Central memory CD4-positive, alpha-beta T cell (primary cell): ENCODE measurements around the gene WDR4.
"Not testable (repeated sequence)": the region's sequence is repeated elsewhere in the genome, so short reads cannot be mapped to it uniquely, and the experiment has no call there.

Experiments used
- DNase-seq: peaks from one replicate; pipeline ENCODE4 v3.0.0; 2022

Gene WDR4

DNA sequence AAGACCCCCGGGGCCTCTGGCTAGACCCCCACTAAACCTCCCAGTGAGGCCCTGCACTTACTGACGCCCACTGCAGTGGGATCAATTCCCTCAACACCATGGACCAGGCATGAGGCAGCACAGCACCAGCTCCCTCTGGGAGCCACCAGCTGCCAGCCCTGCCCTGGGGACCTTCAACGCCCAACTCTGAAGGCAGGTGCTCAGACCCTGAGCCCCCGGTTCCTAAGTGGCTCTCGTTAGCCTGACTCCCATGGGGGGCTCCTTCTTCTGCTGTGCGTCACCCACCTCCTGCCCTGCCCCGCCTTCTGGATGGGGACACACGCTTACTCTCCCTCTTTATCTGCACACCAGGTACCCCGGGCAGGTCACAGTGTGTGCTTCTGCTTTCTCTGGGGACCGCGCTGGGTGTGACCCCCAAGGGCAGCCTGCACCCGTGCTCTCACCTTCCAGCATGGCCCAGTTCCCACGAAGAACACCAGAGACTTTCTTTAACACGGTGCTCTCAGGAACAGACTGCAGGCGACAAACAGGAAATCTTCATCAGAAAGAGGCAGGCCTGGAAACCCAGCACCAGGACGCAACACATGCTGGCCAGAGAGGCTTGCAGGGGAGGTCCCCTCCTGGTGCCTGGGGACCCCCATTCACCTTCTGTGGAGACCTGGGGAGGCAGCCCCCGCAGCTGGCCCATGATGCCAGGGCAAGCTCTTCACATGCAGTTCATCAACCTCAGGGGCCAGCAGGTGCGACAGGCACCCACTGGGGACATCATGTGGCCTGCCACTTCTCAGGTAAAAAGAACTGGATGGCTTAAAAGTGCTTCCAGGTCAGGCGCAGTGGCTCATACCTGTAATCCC lies 27.3 kb downstream of the WDR4 start:
- DNase-seq: no peak

DNA sequence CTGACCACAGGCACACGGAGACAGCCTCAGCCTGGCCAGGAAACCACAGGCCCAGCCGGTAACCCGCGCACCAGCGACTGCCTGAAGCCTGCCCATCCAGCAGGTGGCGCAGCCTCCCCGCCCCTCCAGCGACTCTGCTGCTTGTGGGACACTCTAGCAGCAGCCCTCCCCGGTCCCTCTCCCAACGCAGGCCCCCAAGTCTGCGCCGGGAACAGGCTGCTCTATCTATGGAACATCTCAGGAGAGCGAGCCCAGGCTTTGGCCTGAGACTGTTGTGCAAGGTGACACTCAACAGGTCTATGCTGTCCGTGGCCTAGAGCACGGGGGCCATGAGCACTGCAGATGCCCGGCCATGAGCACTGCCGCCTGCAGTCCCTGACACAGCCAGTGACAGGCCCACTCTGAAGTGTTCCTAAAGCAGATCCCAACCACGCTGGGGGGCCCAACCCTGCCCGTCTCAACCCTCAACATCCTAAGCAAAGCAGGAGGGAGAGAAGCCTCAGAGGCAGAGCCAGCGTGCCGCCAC lies 28.4 kb downstream of the WDR4 start:
- DNase-seq: no peak

DNA sequence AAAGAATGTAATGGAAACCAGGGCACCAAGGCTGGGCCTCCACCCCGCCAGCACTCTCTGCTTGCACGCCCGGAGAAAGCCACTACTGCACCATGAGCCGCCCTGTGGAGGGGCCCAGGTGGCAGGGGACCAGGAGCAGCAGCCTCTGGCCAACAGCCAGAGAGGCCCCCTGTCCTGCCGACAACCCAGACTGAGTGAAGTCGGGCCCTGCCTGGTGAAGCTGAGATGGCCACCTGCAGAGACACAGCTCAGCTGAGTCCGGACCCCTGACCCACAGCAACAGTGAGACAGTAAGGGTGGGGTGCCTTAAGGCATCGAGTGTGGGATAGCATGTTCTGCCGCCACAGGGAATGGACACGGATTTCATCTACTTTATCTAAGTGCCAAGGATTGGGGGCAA lies 28.9 kb downstream of the WDR4 start:
- DNase-seq: no peak

DNA sequence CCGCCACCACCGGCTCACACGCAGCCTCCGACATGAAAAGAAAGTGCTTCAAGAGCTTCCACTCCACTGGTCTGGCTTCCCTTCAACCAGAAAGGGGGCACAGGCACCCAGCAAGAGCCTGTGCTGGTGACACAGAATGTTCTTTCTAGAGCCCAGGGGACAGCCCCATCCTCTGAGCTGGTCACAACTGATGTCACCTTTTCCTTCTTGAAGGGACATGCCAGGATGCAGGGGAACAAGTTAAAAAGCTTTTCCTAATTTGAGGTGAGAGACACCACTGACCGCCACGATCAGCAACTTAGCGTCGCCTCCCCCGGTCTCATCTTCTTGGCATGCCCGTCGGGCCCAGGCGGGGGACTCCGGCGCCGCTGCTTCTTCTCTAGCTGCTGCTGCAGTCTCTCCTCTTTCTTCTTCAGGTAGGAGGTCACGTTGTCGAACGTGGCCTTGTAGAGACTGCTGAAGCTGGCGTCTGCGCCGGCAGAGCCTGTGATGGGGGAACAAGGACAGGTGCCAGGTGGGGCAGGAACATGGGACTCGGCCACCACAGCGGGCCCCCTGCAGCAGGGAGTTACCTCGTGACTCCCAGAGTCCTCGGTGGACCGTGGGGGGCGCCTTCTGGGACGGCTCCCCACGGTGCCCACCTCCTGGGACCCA lies 29.5 kb downstream of the WDR4 start:
- DNase-seq: no peak

DNA sequence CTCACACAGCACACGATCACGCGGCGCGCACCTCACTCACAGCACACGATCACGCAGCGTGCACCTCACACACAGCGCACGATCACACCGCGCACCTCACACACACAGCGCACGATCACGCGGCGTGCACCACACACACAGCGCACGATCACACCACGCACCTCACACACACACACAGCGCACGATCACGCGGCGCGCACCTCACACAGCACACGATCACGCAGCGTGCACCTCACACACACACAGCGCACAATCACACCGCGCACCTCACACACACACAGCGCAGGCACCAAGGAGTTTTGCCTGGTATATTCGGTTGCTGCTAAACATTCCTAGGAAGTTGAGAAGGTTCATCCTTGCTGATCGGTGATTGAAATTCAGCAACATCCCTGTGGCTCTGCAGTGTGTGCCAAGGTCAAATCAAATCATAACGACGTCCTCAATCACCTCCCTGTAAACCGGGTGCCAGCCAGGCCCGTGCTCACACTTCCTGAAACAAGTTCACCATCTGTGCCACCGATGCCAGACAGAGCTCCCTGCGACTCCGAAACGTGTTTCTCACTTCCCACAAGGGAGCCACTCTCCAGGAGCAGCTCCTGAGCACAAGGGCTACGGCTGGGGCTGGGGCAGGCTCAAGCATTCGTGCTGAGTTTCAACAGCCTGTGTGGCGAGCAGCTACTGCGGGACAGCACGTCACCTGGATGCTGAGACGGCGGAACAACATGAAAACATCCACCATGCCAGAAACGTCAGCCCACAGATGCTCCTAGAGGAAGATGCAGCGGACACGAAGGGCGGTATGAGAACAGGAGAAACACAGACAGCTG lies 30.2 kb downstream of the WDR4 start:
- no peak for DNase-seq

DNA sequence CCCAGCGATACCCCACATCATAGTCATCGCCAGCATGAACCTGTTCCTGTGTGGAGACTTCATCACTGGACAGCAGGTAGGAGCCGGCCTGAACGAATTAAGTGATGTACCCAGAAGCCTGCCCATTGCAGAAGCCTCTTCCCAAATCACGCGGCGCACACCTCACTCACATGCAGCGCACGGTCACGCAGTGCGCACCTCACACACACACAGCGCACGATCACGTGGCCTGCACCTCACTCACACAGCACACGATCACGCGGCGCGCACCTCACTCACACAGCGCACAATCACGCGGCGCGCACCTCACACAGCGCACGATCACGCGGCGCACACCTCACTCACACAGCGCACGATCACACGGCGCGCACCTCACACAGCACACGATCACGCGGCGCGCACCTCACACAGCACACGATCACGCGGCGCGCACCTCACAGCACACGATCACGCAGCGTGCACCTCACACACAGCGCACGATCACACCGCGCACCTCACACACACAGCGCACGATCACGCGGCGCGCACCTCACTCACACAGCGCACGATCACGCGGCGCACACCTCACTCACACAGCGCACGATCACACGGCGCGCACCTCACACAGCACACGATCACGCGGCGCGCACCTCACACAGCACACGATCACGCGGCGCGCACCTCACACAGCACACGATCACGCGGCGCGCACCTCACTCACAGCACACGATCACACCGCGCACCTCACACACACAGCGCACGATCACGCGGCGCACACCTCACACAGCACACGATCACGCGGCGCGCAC lies 31.0 kb downstream of the WDR4 start:
- DNase-seq: not testable (repeated sequence)

DNA sequence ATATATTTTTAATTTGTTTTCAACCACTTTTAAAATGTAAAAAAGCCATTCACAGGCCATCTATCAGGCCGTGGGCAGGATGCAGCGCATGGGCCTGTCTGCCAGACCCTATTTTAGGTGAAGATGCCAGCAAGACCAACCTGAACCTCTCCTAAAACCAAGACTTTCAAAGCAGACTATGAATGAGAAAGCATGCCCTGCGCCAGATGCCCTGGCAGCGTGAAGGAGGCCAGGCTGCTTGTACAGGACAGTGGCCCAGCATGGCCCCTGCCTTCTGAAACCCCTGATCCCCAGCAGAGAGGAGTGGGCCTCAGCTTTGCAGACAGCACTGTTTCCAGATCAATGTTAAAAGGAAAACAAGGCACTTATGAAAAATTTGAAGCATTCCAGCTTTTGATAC lies 31.6 kb downstream of the WDR4 start:
- DNase-seq: no peak

DNA sequence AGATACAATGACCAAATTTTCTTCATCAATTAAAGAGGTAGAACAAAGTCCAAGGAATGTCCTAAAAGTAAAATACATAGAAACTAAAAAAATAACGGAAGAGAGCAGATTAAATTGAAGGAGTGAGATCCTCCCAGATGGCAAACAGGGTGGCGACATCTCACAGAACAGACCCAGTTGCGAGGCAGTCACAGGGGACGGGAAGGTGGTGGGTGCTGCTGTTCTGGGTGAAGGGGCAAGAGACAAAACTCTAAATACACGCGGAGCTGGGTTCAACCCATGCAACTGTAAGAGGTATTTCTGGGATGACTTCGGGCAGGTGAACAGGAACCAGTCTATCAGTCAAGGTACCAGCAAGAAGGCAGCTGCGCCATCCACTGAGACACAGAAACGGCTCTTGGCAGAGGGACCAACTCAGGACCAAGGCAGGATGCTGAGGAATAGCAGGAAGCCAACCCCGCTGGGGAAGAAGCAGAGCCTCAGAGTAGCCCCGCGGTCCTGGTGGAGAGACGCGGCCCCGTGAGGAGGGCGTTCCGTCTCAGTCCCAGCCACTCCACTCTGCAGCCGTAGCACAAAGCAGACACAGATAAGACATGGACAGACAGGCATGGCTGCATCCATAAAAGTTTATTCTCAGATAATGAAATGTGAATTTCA lies 32.2 kb downstream of the WDR4 start:
- no peak for DNase-seq

DNA sequence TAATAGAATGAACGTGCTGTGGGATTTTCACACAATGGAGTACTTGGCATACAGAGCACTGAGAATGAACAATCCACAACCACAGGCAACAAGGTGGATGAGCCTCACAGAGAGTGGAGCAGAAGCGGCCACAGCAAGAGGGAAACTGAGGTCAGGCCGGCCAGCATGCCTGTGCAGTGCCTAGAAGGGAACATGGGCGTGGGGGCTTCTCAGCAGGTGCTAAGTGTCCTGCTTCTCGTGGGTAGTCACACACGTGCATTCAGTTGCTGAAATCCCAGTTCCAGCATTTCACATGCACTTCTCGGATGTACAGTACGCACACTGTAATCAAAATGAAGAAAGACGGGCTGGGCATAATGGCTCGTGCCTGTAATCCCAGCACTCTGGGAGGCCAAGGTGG lies 33.1 kb downstream of the WDR4 start:
- DNase-seq: no peak

DNA sequence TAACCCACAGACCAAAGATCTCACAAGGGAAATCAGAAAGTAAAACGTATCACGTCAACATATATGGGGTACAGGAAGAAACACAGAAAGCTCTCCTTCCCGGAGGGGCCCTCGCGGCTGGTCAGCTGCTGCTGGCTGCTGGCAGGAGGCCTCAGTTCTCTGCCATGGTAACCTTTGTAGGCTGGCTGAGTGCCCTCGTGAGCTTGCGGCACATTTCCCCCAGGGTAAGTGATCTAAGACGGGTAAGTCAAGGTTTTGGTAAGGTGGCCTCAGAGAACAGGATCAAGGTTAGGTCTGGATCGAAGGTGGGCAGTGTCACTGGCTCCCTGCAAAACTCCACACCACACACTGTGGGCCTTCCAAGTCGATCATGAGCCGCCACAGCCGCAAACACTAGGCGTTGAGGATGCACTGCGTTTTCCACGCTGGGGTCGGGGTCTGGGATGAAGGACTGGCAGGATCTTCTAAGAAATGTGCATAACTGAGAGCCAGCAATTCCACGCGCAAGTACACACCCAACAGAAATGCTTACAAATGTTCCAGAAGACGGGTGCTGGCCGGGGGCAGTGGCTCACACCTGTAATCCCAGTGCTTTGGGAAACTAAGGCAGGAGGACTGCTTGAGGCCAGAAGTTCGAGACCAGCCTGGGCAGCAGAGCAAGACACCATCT lies 33.9 kb downstream of the WDR4 start:
- no peak for DNase-seq

DNA sequence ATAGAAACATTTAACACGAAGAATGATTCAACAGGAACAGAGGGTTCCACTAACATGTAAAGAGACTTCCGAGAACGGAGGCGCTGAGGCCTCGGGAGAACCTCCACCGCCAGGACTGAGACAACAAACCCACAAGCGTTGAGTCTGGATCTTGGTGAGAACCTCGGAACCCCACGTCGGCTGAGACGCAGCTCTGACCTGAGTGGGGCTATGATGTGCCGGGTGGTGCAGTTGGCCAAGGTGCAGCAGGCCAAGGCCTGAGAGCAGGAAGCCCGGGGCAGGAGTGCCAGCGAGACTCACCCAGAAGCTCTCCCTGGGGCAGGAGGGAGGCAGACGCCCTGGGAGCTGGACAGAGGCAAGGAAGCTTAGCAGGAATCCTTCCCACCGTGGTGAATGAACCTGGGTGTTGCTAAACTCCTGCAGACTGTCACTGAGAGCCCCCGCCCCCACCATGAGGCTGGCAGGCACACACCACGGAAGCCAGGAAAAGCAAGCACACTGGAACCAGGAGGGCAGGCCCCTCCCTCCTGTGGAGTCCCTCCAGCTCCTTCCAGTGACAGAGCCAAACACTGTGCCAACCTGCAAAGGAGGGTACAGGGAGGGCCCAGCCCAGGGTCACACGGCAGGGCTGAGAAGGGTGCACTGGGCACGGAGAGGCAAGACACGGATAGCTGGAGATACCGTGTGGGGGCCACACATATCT lies 34.8 kb downstream of the WDR4 start:
- DNase-seq: no peak

DNA sequence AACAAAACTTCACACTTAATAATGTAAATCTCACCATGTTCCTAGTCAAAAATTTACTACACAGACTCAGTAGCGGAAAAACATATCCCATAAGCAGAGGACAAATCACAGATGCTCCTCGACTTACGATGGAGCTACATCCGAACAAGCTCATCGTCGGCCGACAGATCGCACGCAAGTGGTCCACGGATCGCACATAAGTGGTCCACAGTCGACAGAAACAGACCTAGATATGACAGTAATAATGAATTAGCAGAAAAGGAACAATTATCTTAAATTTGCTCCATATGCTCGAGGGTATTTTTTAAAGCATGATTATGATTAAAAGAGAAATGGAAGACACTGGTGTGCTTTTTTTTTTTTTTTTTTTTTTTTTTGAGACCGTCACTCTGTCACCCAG lies 36.3 kb downstream of the WDR4 start:
- no peak for DNase-seq

DNA sequence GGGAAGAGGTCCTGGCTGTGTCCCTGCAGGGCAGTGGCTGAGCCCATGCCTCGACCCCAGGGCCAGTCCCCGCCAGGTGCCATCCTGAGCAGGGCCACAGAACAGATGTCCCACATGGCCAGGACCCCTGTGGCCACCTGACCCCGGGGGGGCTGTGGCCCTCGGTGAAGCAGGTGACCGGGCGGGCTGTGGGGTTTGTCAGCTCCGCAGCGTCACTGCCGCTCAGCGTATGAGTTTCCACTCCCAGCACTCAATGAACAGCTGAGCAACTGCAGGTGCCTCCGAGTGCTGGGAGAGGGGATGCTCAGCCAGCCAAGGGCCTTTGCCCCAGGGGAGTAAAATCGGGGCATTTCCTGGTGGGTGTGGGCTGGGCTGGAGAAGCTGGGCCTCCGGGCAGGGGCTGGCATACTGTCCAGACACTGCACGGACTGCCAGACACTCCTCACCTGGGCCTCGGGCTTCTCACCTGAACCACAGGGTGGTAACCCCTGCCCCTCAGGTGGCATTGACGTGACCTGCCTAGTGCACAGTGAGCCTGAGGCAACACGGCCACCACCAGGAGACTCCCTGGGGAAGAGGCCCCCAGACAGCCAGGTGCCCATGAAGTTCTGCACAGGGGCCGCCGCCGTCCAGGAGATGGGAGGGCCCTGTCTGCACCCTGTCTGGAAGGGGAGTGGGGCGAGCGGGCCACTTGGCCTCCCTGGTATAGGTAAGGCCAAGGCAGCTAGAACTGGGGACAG lies 37.3 kb downstream of the WDR4 start:
- not testable (repeated sequence) for DNase-seq

DNA sequence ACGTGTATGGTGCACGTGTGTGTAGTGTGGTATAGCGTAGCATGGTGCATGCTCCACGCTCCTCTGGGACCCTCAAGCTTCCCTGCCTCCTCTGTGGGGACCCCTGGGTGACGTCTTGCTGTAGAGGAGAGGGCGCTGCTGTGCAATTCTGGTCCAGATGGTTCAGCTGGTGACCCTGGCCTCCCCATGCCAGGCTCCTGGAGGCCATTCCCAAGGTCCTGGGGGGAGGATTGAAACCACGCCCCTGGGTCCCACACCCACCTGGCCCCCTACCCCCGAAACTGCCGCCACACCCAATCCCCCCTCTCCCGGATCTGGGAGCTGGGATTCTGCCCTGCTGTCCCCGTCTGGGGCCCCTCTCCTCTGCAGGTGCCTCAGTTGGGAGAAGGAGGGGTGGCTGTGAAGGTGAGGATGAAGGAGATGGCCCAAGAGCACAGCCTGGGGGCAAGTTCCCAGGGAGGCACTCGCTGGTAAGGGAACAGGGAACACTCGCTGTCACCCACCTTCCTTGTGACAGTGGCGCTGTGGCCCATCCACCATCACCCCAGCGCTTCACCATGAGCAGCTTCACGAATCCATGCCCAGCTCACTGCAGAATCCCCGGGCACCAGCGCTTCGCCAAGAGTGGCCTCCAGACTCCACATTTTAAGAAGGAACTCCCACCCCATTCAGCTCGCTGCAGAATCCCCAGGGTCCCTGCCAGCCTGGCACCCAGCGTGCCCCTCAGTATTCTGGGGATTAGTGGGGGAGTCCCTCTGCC lies 38.0 kb downstream of the WDR4 start:
- no peak for DNase-seq

DNA sequence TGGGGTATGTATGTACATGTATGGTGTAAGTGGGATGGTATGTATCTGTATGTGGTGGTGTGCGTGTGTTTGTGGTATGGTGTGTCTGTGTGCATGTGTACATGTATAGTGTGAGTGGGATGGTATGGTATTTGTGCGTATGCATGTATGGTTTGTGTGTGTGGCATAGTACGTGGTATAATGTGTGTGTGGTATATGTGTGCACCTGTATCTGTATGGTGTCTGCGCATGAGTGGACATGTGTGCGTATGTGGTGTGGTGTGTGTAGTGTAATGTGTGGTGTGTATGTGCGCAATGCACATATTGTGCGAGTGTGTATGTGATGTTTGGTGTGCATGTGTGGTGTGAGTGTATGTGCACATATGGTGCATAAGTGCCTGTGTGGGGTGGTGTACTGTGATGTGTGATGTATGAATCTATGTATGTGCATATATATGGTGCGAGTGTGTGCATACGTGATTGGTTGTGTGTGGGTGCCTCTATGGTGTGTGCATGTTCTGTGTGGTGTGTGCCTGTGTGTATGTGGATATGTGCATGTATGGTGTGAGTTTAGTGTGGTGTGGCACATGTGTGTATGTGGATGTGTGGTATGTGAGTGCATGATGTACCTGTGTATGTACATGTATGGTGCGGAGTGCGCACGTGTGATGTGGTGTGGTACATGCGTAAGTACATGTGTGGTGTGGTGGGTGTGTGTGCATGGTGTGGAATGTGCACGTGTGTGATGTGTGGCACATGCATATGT lies 38.8 kb downstream of the WDR4 start:
- DNase-seq: no peak

DNA sequence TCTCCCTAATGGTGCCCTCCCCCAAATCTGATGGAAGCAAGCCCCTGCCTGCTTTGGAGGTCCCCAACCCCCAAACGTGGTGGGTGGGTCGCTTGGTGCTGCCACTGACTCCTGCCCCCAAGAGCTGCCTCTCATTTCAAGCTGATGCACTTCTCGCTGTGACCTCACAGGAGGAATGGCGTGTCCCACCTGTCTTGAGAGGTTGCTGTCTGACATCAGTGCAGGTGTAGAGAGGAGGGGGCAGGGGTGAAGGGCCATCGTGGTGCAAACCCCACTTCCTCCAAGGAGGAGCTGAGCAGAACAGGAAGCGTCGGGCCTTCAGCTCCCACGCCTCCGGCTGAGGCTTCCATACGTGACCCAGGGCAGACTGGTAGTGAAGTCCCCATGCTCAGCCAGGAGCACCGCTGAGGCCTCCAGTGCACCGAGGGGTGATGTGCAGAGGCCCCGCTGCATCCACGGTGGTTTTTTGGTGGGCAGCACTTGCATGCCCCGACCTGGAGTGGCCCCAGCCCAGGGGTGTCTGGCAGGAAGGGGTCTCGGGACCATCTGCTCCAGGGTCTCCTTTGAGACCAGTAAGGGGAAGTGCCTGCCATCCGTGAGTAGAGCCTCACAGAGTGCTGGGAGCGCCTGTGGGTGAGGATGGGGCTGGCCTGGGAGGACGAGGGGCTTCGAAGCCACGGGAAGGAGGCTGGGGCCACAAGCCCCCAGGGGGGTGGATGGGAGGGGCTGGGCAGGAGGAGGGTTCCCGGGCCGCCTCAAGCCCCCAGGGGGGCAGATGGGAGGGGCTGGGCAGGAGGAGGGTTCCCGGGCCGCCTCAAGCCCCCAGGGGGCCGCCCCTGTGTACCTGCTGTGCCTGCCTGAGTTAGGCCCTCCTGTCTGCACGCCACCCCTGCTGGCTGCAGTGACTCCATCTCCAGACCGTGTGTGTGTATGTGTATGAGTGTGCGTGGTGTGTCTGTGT lies 39.8 kb downstream of the WDR4 start:
- no peak for DNase-seq

DNA sequence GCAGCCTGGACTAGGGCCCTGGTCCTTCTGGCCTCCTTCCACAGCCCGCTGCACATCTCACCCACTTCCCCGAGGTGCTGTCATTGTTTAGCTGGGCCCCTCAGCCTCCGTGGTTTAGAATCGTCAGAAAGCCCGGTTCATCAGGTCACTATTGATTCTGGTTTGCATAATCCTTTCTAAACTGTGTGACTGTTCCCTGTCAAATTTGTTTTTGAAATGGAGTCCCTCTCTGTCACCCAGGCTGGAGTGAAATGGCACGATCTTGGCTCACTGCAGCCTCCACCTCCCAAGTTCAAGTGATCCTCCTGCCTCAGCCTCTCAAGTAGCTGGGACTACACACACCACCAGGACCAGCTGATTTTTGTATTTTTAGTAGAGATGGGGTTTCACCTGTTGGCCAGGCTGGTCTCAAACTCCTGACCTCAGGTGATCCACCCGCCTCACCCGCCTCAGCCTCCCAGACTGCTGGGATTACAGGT lies 41.1 kb downstream of the WDR4 start:
- not testable (repeated sequence) for DNase-seq
